ENCODE data around the gene IL17RE. TPM values are rescaled to one million over a fixed set of nuclear protein-coding genes. Genes with fewer than 3 reads are reported as not detected.

IL17RE gene
- total RNA-seq, 1 donor from 2014 or later = 2.8 TPM

DNA sequence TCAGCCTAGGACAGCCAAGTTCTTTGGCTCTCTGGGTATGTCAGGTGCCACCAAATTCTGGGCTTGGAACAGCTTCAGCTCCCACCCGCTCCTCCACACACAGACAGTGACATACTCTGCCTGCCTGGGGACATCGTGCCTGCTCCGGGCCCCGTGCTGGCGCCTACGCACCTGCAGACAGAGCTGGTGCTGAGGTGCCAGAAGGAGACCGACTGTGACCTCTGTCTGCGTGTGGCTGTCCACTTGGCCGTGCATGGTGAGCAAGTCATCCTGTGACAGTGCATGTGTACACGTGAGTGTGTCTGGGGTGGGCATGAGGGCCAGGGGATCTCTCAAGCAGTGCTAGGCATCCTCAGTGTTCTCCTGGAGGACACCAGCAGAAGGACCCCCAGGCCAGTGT lies 15.2 kb downstream of the IL17RE start:
- no peak for DNase-seq (ENCODE audit: low read depth)
- TF ChIP-seq, protein P1, sequence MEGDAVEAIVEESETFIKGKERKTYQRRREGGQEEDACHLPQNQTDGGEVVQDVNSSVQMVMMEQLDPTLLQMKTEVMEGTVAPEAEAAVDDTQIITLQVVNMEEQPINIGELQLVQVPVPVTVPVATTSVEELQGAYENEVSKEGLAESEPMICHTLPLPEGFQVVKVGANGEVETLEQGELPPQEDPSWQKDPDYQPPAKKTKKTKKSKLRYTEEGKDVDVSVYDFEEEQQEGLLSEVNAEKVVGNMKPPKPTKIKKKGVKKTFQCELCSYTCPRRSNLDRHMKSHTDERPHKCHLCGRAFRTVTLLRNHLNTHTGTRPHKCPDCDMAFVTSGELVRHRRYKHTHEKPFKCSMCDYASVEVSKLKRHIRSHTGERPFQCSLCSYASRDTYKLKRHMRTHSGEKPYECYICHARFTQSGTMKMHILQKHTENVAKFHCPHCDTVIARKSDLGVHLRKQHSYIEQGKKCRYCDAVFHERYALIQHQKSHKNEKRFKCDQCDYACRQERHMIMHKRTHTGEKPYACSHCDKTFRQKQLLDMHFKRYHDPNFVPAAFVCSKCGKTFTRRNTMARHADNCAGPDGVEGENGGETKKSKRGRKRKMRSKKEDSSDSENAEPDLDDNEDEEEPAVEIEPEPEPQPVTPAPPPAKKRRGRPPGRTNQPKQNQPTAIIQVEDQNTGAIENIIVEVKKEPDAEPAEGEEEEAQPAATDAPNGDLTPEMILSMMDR (IDR thresholded peaks at IDR 0.05; ENCODE audit: insufficient read depth, low read length, poor library complexity, severe bottlenecking) = no peak
- Histone ChIP-seq H3K27me3 (ENCODE audit: control insufficient read depth, insufficient read depth, low read length) (no peaks in the 10 kb centered on the region), H3K36me3 (ENCODE audit: control insufficient read depth, insufficient read depth, low read length) (no peaks in the 10 kb centered on the region), H3K4me3 (ENCODE audit: low read depth, low read length) (no peak overlapping the region)

DNA sequence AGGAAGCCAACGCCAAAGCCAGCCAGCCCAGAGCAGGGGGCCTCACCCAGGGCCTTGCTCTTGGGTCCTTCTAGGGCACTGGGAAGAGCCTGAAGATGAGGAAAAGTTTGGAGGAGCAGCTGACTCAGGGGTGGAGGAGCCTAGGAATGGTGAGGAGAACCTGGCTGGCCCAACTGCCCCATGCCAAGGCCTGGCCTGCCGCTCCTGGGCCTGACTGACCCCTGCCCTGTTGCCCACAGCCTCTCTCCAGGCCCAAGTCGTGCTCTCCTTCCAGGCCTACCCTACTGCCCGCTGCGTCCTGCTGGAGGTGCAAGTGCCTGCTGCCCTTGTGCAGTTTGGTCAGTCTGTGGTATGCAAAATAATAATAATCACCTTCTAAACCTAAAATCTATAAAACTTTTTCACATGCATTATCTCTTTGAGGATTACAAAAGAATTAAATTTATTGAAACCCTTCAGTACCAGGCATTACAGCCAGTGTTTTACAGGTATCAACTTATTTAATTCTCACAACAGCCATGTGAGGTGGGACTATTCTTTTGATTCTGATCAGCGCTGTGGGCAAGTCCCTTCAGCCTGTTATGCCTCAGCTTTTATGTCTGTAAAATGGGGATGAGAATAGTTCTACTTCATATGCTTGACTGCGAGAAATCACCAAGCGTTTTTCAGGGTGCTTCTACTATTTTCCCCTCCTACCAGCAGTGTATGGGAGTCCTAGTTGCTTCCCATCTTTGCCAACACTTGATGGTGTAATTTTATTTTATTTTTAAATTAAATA lies 15.8 kb downstream of the IL17RE start:
- Histone ChIP-seq H3K27me3 (ENCODE audit: control insufficient read depth, insufficient read depth, low read length) (no peaks in the 10 kb centered on the region), H3K36me3 (ENCODE audit: control insufficient read depth, insufficient read depth, low read length) (no peaks in the 10 kb centered on the region), H3K4me3 (ENCODE audit: low read depth, low read length) (no peak overlapping the region)
- DNase-seq (ENCODE audit: low read depth) = no peak
- TF ChIP-seq, protein P1 (IDR thresholded peaks at IDR 0.05; ENCODE audit: insufficient read depth, low read length, poor library complexity, severe bottlenecking) = no peak

GRCh38 chr3:9928158-9928557 lies 25.5 kb downstream of the IL17RE start:
- no peaks in the 10 kb centered on the region for H3K36me3 ChIP-seq (ENCODE audit: control insufficient read depth, insufficient read depth, low read length)
- H3K4me3 ChIP-seq (ENCODE audit: low read depth, low read length) = no peak overlapping the region
- TF ChIP-seq, protein P1 (IDR thresholded peaks at IDR 0.05; ENCODE audit: insufficient read depth, low read length, poor library complexity, severe bottlenecking) = no peak

DNA sequence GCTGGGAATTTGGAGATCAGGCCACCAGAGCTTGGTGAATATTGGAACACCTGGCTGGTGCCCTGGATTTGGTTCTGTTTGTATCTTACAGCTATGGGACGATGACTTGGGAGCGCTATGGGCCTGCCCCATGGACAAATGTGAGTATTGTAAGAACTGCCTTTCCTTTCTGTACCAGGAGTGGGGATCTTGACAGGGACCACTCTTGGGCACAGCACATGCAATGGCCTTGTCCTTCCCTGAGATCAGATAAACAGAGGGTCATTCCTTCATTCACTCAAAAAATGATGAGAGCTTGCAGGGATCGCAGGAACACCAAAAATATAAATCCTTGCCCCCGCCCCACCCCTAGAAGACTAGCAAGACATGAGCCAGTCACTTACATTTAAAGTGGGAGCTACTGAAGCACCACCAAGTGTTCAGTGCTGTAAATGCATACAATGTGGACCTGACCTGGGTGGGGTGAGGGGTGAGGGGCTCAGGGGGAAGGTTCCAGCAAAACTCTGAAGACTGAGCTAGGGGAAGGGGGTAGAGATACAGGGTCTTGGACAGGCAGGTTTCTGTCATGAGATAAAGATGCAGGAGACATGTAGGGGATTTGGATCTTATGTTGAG lies 28.3 kb downstream of the IL17RE start:
- TF ChIP-seq, protein P1 (IDR thresholded peaks at IDR 0.05; ENCODE audit: insufficient read depth, low read length, poor library complexity, severe bottlenecking) = no peak
- no peaks in the 10 kb centered on the region for H3K27me3 ChIP-seq (ENCODE audit: control insufficient read depth, insufficient read depth, low read length)
- peaks cover 1% of the 10 kb centered on the region for H3K36me3 ChIP-seq (ENCODE audit: control insufficient read depth, insufficient read depth, low read length)
- no peak for DNase-seq (ENCODE audit: low read depth)
- no peak overlapping the region for H3K4me3 ChIP-seq (ENCODE audit: low read depth, low read length)

More at GRCh38 chr3:9928158-9928557, 25.5 kb downstream of the IL17RE start:
- no peak for DNase-seq (ENCODE audit: low read depth)
- H3K27me3 ChIP-seq (ENCODE audit: control insufficient read depth, insufficient read depth, low read length) = no peaks in the 10 kb centered on the region

DNA sequence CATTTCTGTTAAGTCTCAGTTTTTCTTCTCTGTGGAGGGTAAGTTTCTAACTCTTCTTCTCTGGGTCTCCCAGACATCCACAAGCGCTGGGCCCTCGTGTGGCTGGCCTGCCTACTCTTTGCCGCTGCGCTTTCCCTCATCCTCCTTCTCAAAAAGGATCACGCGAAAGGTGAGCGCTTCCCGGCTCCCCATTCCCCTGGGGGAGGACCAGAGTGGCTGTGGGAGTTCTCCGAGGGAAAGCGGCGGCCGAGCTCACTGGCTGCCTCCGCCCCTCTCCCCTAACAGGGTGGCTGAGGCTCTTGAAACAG lies 29.8 kb downstream of the IL17RE start:
- Histone ChIP-seq H3K27me3 (ENCODE audit: control insufficient read depth, insufficient read depth, low read length) (no peaks in the 10 kb centered on the region), H3K4me3 (ENCODE audit: low read depth, low read length) (peak overlapping the region; percentile 68), H3K36me3 (ENCODE audit: control insufficient read depth, insufficient read depth, low read length) (peaks cover 2% of the 10 kb centered on the region)
- TF ChIP-seq, protein P1 (IDR thresholded peaks at IDR 0.05; ENCODE audit: insufficient read depth, low read length, poor library complexity, severe bottlenecking) = no peak
- DNase-seq (ENCODE audit: low read depth) = no peak

Data from kidney epithelial cell (primary cell).